PFSK-1 (cell line): ENCODE results near the gene PRR15L.

Experiments used
- FOXP2 ChIP-seq: optimal IDR thresholded peaks from 2 replicates; pipeline ENCODE3; 2011; ENCODE audit warnings: borderline replicate concordance, control low read depth, inconsistent platforms; ENCODE audit not compliant: insufficient read depth; ENCODE audit errors: extremely low read length, extremely low read depth
- POLR2AphosphoS5 ChIP-seq: IDR thresholded peaks from 2 replicates; pipeline ENCODE4 v1.6.1; 2012; ENCODE audit warnings: low read depth, mild to moderate bottlenecking, control low read depth, low read length, moderate library complexity
- SIN3A ChIP-seq: IDR thresholded peaks from 2 replicates; pipeline ENCODE4 v1.6.1; 2012; ENCODE audit warnings: mild to moderate bottlenecking, low read length, moderate library complexity, borderline replicate concordance; ENCODE audit not compliant: insufficient read depth
- TAF1 ChIP-seq: IDR thresholded peaks from 2 replicates; pipeline ENCODE4 v1.6.1; 2012; ENCODE audit warnings: low read length, control low read depth, borderline replicate concordance; ENCODE audit not compliant: insufficient read depth
- TF ChIP-seq, protein P1 (sequence below), 2 experiments: IDR thresholded peaks; 2 replicates each; pipeline versions ENCODE4 v1.6.1 to v1.8.0; 2011 to 2012; ENCODE audit warnings: low read depth in 2 of 2, low read length in 2 of 2, control low read depth in 1 of 2, inconsistent platforms in 1 of 2, mild to moderate bottlenecking in 1 of 2, moderate library complexity in 1 of 2; ENCODE audit not compliant: insufficient read depth in 1 of 2

PRR15L gene

DNA sequence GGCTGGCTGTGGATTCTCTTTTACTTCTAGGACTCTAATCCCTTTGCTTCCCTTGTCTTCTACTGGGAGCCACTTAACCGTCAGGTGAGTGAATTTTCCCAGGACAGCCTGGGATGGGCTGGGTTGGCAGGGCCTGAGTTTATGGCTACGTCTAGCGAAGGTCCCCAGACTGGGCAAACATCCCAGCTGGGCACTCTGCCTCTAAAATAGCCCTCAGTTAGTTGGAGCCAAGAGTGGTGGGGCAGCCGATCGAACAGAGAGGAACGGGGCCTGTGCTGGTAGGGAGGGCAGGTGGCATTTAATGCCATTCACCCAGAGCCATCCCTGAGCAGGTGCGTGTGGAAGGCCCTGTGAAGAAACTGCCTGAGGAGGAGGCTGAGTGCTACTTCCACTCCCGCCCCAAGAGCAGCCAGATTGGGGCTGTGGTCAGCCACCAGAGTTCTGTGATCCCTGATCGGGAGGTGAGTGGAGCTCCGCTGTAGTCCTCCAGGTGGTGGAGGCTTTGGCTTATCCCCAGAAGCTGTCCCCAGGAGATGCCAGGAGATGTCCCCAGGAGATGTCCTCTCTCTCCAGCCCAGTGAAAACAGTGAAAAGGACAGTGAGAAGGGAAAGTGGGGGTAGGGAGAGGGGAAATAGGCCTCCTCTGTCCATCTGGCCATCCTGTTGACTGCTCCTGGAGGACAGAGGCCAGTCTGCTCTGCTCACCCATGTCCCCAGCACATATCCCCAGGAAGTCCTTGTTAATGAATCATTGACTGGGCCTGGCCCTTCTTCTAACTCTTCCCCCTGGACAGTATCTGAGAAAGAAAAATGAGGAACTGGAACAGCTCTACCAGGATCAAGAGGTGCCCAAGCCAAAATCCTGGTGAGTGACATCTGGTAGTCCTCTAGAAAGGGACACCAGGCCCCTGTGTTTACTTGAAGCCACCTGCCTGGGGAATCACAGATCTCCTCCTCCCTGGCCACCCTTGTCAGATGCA, 11.9 kb downstream of the PRR15L start:
- TF ChIP-seq POLR2AphosphoS5 (no peak), TAF1 (no peak), FOXP2 (no peak), SIN3A (no peak)
- TF ChIP-seq, protein P1, sequence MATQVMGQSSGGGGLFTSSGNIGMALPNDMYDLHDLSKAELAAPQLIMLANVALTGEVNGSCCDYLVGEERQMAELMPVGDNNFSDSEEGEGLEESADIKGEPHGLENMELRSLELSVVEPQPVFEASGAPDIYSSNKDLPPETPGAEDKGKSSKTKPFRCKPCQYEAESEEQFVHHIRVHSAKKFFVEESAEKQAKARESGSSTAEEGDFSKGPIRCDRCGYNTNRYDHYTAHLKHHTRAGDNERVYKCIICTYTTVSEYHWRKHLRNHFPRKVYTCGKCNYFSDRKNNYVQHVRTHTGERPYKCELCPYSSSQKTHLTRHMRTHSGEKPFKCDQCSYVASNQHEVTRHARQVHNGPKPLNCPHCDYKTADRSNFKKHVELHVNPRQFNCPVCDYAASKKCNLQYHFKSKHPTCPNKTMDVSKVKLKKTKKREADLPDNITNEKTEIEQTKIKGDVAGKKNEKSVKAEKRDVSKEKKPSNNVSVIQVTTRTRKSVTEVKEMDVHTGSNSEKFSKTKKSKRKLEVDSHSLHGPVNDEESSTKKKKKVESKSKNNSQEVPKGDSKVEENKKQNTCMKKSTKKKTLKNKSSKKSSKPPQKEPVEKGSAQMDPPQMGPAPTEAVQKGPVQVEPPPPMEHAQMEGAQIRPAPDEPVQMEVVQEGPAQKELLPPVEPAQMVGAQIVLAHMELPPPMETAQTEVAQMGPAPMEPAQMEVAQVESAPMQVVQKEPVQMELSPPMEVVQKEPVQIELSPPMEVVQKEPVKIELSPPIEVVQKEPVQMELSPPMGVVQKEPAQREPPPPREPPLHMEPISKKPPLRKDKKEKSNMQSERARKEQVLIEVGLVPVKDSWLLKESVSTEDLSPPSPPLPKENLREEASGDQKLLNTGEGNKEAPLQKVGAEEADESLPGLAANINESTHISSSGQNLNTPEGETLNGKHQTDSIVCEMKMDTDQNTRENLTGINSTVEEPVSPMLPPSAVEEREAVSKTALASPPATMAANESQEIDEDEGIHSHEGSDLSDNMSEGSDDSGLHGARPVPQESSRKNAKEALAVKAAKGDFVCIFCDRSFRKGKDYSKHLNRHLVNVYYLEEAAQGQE (IDR thresholded peaks at IDR 0.05; ENCODE audit: insufficient read depth in 1 of 2, low read depth in 2 of 2, low read length in 2 of 2) = no peak

DNA sequence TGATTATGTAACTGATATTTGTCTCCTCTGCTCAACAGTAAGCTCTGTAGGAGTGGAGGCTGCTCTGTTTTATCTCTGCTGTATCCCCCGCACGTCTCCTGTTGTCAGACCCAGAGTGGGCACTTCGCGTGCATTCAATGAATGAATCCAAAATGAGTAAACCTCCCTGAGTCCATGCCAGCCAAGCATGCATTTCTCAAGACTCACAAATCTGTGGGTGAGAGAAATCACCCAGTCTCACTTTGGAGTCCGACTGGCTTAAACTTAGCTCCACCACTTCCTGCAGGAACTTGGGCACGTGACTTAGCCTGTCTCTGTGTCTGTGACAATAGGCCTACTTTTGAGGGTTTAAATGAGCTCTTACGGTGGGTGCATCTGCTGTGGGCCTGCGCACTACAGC, 12.6 kb downstream of the PRR15L start:
- TF ChIP-seq FOXP2 (no peak), POLR2AphosphoS5 (no peak), TAF1 (no peak), SIN3A (no peak)
- TF ChIP-seq, protein P1 (IDR thresholded peaks at IDR 0.05; ENCODE audit: insufficient read depth in 1 of 2, low read depth in 2 of 2, low read length in 2 of 2) = no peak

DNA sequence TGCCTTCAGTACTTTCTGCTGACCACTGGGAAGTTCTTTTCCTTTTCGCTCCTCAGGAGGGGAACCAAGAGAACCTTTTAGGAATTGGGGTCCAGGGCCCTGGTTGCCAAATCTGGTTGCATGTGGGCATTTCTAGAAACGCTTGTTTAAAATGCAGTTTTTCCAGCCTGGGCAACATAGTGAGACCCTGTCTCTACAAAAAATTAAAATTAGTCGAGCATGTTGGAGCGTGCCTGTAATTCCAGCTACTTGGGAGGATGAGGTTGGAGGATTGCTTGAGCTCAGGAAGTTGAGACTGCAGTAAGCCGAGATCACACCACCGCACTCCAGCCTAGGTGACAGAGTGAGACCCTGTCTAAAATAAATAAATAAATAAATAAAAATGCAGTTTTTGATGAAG, 15.1 kb downstream of the PRR15L start:
- TF ChIP-seq, protein P1 (IDR thresholded peaks at IDR 0.05; ENCODE audit: insufficient read depth in 1 of 2, low read depth in 2 of 2, low read length in 2 of 2) = no peak
- no peak for TF ChIP-seq POLR2AphosphoS5
- no peak for TF ChIP-seq FOXP2
- no peak for TF ChIP-seq TAF1

DNA sequence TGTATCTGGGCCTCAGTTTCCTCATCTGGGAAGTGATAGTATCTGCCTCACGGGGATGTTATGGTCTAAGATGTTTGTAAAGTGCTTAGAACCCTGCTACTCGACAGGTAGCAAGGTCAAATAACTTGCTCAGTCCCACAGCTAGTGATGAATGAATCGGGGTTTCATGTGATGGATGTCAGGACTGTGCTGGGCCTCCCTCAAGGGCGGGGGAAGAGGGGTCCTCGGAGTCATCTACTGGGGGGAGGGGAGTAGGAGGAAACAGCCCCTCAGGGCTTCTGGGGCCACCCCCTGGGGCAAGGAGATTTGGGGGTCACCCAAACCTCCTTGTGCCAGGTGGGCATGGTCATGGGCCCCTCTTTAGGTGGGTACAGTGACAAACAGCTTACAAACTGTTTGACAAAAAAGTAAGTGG, 15.6 kb downstream of the PRR15L start:
- TF ChIP-seq TAF1 (no peak), POLR2AphosphoS5 (no peak), SIN3A (no peak), FOXP2 (no peak)
- TF ChIP-seq, protein P1 (IDR thresholded peaks at IDR 0.05; ENCODE audit: insufficient read depth in 1 of 2, low read depth in 2 of 2, low read length in 2 of 2) = no peak
